ENCODE measurements around the gene DNAI2.

Gene DNAI2

GRCh38 chr17:74289688-74290087 is 15.7 kb downstream of the DNAI2 start:
- H3K27ac ChIP-seq (ENCODE audit: low read depth, low read length, severe bottlenecking), result no peak overlapping the region
- no peaks in the 10 kb centered on the region for H3K36me3 ChIP-seq (ENCODE audit: control insufficient read depth, insufficient read depth, low read length)
- no peak overlapping the region for H3K4me3 ChIP-seq (ENCODE audit: extremely low read depth, insufficient read depth, low read length, poor library complexity, severe bottlenecking)
- 85% methylated on average over 9 to 10 of the region's 11 CpGs for WGBS, 2 experiments (ENCODE audit: insufficient coverage in 2 of 2)
- no peaks in the 10 kb centered on the region for H3K9me3 ChIP-seq (ENCODE audit: control insufficient read depth, low read length)
- no peaks in the 10 kb centered on the region for H3K4me1 ChIP-seq (ENCODE audit: control insufficient read depth, insufficient read depth, low read length, poor library complexity, severe bottlenecking)

GRCh38 chr17:74290340-74290739 is 16.3 kb downstream of the DNAI2 start:
- no peaks in the 10 kb centered on the region for H3K36me3 ChIP-seq (ENCODE audit: control insufficient read depth, insufficient read depth, low read length)
- 86 to 92% methylated on average over 10 to 11 of the region's 11 CpGs for WGBS, 2 experiments (ENCODE audit: insufficient coverage in 2 of 2)
- H3K27ac ChIP-seq (ENCODE audit: low read depth, low read length, severe bottlenecking), result no peak overlapping the region

GRCh38 chr17:74292495-74292894 is 18.5 kb downstream of the DNAI2 start:
- H3K36me3 ChIP-seq (ENCODE audit: control insufficient read depth, insufficient read depth, low read length), result no peaks in the 10 kb centered on the region
- no peak overlapping the region for H3K4me3 ChIP-seq (ENCODE audit: extremely low read depth, insufficient read depth, low read length, poor library complexity, severe bottlenecking)
- H3K27ac ChIP-seq (ENCODE audit: low read depth, low read length, severe bottlenecking), result no peak overlapping the region
- 93 to 94% methylated on average over 6 to 9 of the region's 10 CpGs for WGBS, 2 experiments (ENCODE audit: insufficient coverage in 2 of 2)
- no peaks in the 10 kb centered on the region for H3K9me3 ChIP-seq (ENCODE audit: control insufficient read depth, low read length)
- H3K4me1 ChIP-seq (ENCODE audit: control insufficient read depth, insufficient read depth, low read length, poor library complexity, severe bottlenecking), result peaks cover 12% of the 10 kb centered on the region

More at GRCh38 chr17:74290340-74290739, 16.3 kb downstream of the DNAI2 start:
- H3K4me3 ChIP-seq (ENCODE audit: extremely low read depth, insufficient read depth, low read length, poor library complexity, severe bottlenecking), result no peak overlapping the region
- no peaks in the 10 kb centered on the region for H3K4me1 ChIP-seq (ENCODE audit: control insufficient read depth, insufficient read depth, low read length, poor library complexity, severe bottlenecking)
- H3K9me3 ChIP-seq (ENCODE audit: control insufficient read depth, low read length), result no peaks in the 10 kb centered on the region

- Histone ChIP-seq H3K27ac (ENCODE audit: low read depth, low read length, severe bottlenecking) (no peak overlapping the region), H3K4me3 (ENCODE audit: extremely low read depth, insufficient read depth, low read length, poor library complexity, severe bottlenecking) (no peak overlapping the region), H3K4me1 (ENCODE audit: control insufficient read depth, insufficient read depth, low read length, poor library complexity, severe bottlenecking) (peaks cover 12% of the 10 kb centered on the region), H3K9me3 (ENCODE audit: control insufficient read depth, low read length) (no peaks in the 10 kb centered on the region), H3K36me3 (ENCODE audit: control insufficient read depth, insufficient read depth, low read length) (no peaks in the 10 kb centered on the region)
- 77 to 86% methylated on average over 5 of the region's 10 CpGs for WGBS, 2 experiments (ENCODE audit: insufficient coverage in 2 of 2)
Measured at GRCh38 chr17:74295625-74296547, 21.9 kb downstream of the DNAI2 start.

GRCh38 chr17:74296548-74296936 is 22.5 kb downstream of the DNAI2 start:
- Histone ChIP-seq H3K9me3 (ENCODE audit: control insufficient read depth, low read length) (no peaks in the 10 kb centered on the region), H3K4me1 (ENCODE audit: control insufficient read depth, insufficient read depth, low read length, poor library complexity, severe bottlenecking) (peaks cover 12% of the 10 kb centered on the region), H3K36me3 (ENCODE audit: control insufficient read depth, insufficient read depth, low read length) (no peaks in the 10 kb centered on the region), H3K4me3 (ENCODE audit: extremely low read depth, insufficient read depth, low read length, poor library complexity, severe bottlenecking) (no peak overlapping the region), H3K27ac (ENCODE audit: low read depth, low read length, severe bottlenecking) (no peak overlapping the region)
- WGBS, 2 experiments (ENCODE audit: insufficient coverage in 2 of 2), result 12 to 20% methylated on average over 5 of the region's 5 CpGs

- Histone ChIP-seq H3K27ac (ENCODE audit: low read depth, low read length, severe bottlenecking) (no peak overlapping the region), H3K4me1 (ENCODE audit: control insufficient read depth, insufficient read depth, low read length, poor library complexity, severe bottlenecking) (peaks cover 12% of the 10 kb centered on the region), H3K36me3 (ENCODE audit: control insufficient read depth, insufficient read depth, low read length) (no peaks in the 10 kb centered on the region), H3K9me3 (ENCODE audit: control insufficient read depth, low read length) (no peaks in the 10 kb centered on the region), H3K4me3 (ENCODE audit: extremely low read depth, insufficient read depth, low read length, poor library complexity, severe bottlenecking) (no peak overlapping the region)
- WGBS, 2 experiments (ENCODE audit: insufficient coverage in 2 of 2), result 80 to 91% methylated on average over 4 of the region's 4 CpGs
Measured at GRCh38 chr17:74297941-74298340, 23.9 kb downstream of the DNAI2 start.

- no peaks in the 10 kb centered on the region for H3K9me3 ChIP-seq (ENCODE audit: control insufficient read depth, low read length)
- WGBS, 2 experiments (ENCODE audit: insufficient coverage in 2 of 2), result 88 to 93% methylated on average over 7 of the region's 7 CpGs
- H3K27ac ChIP-seq (ENCODE audit: low read depth, low read length, severe bottlenecking), result no peak overlapping the region
- peaks cover 12% of the 10 kb centered on the region for H3K4me1 ChIP-seq (ENCODE audit: control insufficient read depth, insufficient read depth, low read length, poor library complexity, severe bottlenecking)
- H3K36me3 ChIP-seq (ENCODE audit: control insufficient read depth, insufficient read depth, low read length), result no peaks in the 10 kb centered on the region
- H3K4me3 ChIP-seq (ENCODE audit: extremely low read depth, insufficient read depth, low read length, poor library complexity, severe bottlenecking), result no peak overlapping the region
Measured at GRCh38 chr17:74298778-74299177, 24.7 kb downstream of the DNAI2 start.

- Histone ChIP-seq H3K9me3 (ENCODE audit: control insufficient read depth, low read length) (no peaks in the 10 kb centered on the region), H3K4me3 (ENCODE audit: extremely low read depth, insufficient read depth, low read length, poor library complexity, severe bottlenecking) (no peak overlapping the region), H3K27ac (ENCODE audit: low read depth, low read length, severe bottlenecking) (no peak overlapping the region), H3K36me3 (ENCODE audit: control insufficient read depth, insufficient read depth, low read length) (no peaks in the 10 kb centered on the region), H3K4me1 (ENCODE audit: control insufficient read depth, insufficient read depth, low read length, poor library complexity, severe bottlenecking) (peaks cover 12% of the 10 kb centered on the region)
- WGBS, 2 experiments (ENCODE audit: insufficient coverage in 2 of 2), result 84 to 89% methylated on average over 9 to 11 of the region's 11 CpGs
Measured at GRCh38 chr17:74299226-74300009, 25.4 kb downstream of the DNAI2 start.

GRCh38 chr17:74303305-74303704 is 29.3 kb downstream of the DNAI2 start:
- Histone ChIP-seq H3K27ac (ENCODE audit: low read depth, low read length, severe bottlenecking) (no peak overlapping the region), H3K4me3 (ENCODE audit: extremely low read depth, insufficient read depth, low read length, poor library complexity, severe bottlenecking) (no peak overlapping the region), H3K36me3 (ENCODE audit: control insufficient read depth, insufficient read depth, low read length) (no peaks in the 10 kb centered on the region), H3K4me1 (ENCODE audit: control insufficient read depth, insufficient read depth, low read length, poor library complexity, severe bottlenecking) (no peaks in the 10 kb centered on the region), H3K9me3 (ENCODE audit: control insufficient read depth, low read length) (no peaks in the 10 kb centered on the region)
- 88 to 95% methylated on average over 3 to 6 of the region's 8 CpGs for WGBS, 2 experiments (ENCODE audit: insufficient coverage in 2 of 2)

- H3K36me3 ChIP-seq (ENCODE audit: control insufficient read depth, insufficient read depth, low read length), result no peaks in the 10 kb centered on the region
- H3K27ac ChIP-seq (ENCODE audit: low read depth, low read length, severe bottlenecking), result no peak overlapping the region
- H3K9me3 ChIP-seq (ENCODE audit: control insufficient read depth, low read length), result no peaks in the 10 kb centered on the region
- 90 to 94% methylated on average over 3 to 4 of the region's 5 CpGs for WGBS, 2 experiments (ENCODE audit: insufficient coverage in 2 of 2)
- no peaks in the 10 kb centered on the region for H3K4me1 ChIP-seq (ENCODE audit: control insufficient read depth, insufficient read depth, low read length, poor library complexity, severe bottlenecking)
- H3K4me3 ChIP-seq (ENCODE audit: extremely low read depth, insufficient read depth, low read length, poor library complexity, severe bottlenecking), result no peak overlapping the region
Measured at GRCh38 chr17:74304184-74304583, 30.1 kb downstream of the DNAI2 start.
